Peyer's patch (tissue), 4 donors: ENCODE results near the gene MRPL10.

Source experiments
- CTCF ChIP-seq, 6 experiments: fragments of 450-650 bp in 4 of 6; fragments of 200-600 bp in 2 of 6; sonication (generic) in 1 of 6; IDR thresholded peaks; one replicate each; pipeline ENCODE4 v1.5.1; 2017 to 2019; ENCODE audit warnings: antibody characterized with exemption in 6 of 6, mild to moderate bottlenecking in 3 of 6, moderate library complexity in 1 of 6
- POLR2A ChIP-seq, 2 donors: fragments of 450-650 bp; IDR thresholded peaks; one replicate each; pipeline ENCODE4 v1.5.1; 2017; ENCODE audit warnings: antibody characterized with exemption in 2 of 2, mild to moderate bottlenecking in 2 of 2, moderate library complexity in 2 of 2

DNA sequence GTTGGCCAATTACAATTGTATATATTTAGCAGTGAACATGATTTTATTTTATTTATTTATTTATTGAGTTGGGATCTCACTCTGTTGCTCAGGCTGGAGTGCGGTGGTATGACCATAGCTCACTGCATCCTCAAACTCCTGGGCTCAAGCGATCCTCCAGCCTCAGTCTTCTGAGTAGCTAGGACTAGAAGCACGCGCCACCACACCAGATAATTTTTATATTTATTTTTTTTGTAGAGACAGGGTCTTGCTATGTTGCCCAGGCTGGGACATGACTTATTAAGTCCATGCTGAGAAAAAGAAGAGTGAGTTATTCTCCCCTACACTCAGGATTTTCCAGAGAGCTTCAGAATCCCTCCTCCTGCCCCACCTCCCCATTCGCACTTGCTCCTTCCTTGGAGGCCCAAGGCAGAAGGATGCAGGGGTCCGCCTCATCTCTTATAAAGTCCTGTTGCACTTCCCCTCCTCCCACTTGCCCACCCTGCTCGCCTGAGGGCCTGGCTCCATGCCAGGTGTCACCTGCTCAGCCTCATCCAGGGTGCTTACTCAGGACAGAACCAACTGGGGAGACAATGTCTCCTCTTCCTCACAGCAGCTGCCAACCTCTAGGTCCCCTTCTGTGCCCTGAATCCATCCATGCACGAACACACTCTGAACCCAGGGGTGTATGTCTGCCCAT, 48.6 kb upstream of the MRPL10 start:
- TF ChIP-seq CTCF (IDR thresholded peaks at IDR 0.05) (no peak), POLR2A (IDR thresholded peaks at IDR 0.05) (no peak)
